Chondrocyte (in vitro differentiated cells): Measurements from ENCODE around the gene CDCA5. TPM values are rescaled to one million over a fixed set of nuclear protein-coding genes. Genes with fewer than 3 reads are reported as not detected.

Source experiments
- DNase-seq: peaks from one replicate; pipeline ENCODE4 v3.0.0; 2021; ENCODE audit warnings: mixed read lengths, low spot score
- H3K27ac Mint-ChIP-seq: one replicate; pipeline ENCODE4 v1.8.0; 2021; ENCODE audit warnings: mild to moderate bottlenecking, moderate library complexity, mixed read lengths; ENCODE audit not compliant: unreplicated experiment
- H3K27me3 Mint-ChIP-seq: 2 replicates; pipeline ENCODE4 v1.8.0; 2021; ENCODE audit warnings: low read depth, mixed read lengths
- H3K36me3 Mint-ChIP-seq: 2 replicates; pipeline ENCODE4 v1.8.0; 2021; ENCODE audit warnings: low read depth, mixed read lengths
- H3K4me1 Mint-ChIP-seq: 2 replicates; pipeline ENCODE4 v1.8.0; 2021; ENCODE audit warnings: low read depth, mild to moderate bottlenecking, mixed read lengths
- H3K4me3 Mint-ChIP-seq: one replicate; pipeline ENCODE4 v1.8.0; 2021; ENCODE audit warnings: mild to moderate bottlenecking, moderate library complexity, mixed read lengths; ENCODE audit not compliant: unreplicated experiment
- H3K9me3 Mint-ChIP-seq: 2 replicates; pipeline ENCODE4 v1.8.0; 2021; ENCODE audit warnings: low read depth, mixed read lengths
- total RNA-seq: library from RNA; stranded (reverse); gene quantifications from 3 replicates; pipeline ENCODE4 v1.2.1, GENCODE V29; 2021
- TF ChIP-seq, protein P1 (sequence below): fragments of 200-600 bp; sonication (generic); IDR thresholded peaks from 2 replicates; pipeline ENCODE4 v1.5.0; 2021; ENCODE audit warnings: antibody characterized with exemption, mild to moderate bottlenecking, moderate library complexity

Gene CDCA5
- total RNA-seq, 1 donor from 2014 or later: 5.5 TPM

DNA sequence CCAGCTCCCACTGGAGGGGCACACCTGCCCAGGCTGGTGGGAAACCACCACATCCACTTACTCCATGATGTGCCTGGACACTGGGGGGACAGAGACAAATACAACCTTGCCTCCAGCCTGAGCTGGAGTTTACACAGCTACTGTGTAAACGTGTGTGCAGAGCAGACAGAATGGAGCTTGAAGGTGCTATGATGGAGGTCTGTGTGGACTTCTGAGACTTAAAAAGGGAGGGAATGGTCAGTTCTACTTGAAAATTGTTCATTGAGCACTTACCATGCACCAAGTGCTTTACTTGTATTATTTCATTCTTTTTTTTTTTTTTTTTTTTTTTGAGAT, 11.2 kb downstream of the CDCA5 start:
- no peak for DNase-seq
- Mint-ChIP-seq H3K36me3 (no peaks in the 10 kb centered on the region), H3K27ac (no peak overlapping the region), H3K9me3 (no peaks in the 10 kb centered on the region), H3K27me3 (no peaks in the 10 kb centered on the region), H3K4me1 (no peaks in the 10 kb centered on the region), H3K4me3 (no peak overlapping the region)
- TF ChIP-seq, protein P1, sequence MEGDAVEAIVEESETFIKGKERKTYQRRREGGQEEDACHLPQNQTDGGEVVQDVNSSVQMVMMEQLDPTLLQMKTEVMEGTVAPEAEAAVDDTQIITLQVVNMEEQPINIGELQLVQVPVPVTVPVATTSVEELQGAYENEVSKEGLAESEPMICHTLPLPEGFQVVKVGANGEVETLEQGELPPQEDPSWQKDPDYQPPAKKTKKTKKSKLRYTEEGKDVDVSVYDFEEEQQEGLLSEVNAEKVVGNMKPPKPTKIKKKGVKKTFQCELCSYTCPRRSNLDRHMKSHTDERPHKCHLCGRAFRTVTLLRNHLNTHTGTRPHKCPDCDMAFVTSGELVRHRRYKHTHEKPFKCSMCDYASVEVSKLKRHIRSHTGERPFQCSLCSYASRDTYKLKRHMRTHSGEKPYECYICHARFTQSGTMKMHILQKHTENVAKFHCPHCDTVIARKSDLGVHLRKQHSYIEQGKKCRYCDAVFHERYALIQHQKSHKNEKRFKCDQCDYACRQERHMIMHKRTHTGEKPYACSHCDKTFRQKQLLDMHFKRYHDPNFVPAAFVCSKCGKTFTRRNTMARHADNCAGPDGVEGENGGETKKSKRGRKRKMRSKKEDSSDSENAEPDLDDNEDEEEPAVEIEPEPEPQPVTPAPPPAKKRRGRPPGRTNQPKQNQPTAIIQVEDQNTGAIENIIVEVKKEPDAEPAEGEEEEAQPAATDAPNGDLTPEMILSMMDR: no peak

DNA sequence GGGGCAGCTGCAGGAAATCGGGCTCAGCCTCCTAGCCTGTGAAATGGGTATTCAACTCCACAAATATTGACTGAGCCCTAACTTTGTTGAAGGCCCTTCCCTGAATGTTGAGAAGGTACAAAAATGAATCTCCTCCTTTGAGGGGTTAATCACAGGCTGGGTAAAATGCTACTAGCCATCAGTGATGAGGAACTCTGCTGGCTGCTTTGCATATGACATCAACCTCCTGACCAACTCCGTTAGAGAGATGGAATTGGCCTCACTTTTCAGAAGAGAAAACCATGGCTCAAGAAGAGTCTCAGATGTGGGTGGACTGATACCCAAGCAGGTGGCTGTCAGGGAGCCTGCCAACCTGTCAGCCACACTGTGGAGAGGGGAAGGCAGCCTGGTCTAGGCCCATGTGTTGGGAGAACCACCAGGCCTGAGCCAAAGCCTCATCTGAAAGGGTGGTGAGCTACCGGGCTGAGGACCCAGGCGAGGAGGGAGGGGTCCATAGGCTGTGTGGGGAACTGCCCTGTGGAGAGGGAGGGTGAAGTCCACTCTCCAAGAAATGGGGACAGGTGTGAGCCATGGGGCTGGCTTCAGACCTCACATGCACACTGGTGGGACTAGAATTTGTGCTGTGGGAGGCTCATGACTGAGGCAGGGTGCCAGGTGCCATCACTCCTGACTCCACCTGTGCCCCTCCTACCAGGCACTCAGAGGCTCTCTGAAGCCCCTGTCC, 11.8 kb downstream of the CDCA5 start:
- Mint-ChIP-seq H3K36me3 (no peaks in the 10 kb centered on the region), H3K27ac (no peak overlapping the region), H3K27me3 (no peaks in the 10 kb centered on the region), H3K4me3 (no peak overlapping the region), H3K9me3 (no peaks in the 10 kb centered on the region), H3K4me1 (no peaks in the 10 kb centered on the region)
- TF ChIP-seq, protein P1: no peak
- no peak for DNase-seq

DNA sequence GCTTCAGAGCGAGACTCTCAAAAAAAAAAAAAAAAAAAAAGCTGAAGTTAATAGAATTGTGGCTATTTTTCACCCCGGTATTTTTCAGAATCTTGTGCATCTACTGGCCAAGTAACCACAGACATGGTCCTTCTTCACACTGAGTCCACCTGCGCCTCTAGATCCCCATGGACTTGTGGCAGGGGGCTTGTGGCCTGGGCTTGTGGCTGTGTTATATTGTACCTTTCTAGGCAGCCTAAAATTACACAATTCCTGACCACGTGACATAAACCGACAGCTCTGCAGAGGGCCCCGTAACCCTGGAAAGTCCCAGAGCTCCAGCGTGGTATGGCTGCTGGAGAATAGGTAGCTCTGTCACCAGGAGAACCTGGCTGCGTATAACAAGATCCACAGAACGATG, 14.6 kb downstream of the CDCA5 start:
- Mint-ChIP-seq H3K36me3 (no peaks in the 10 kb centered on the region), H3K27me3 (no peaks in the 10 kb centered on the region), H3K4me3 (no peak overlapping the region), H3K4me1 (no peaks in the 10 kb centered on the region), H3K9me3 (no peaks in the 10 kb centered on the region), H3K27ac (no peak overlapping the region)
- DNase-seq: no peak
- TF ChIP-seq, protein P1: no peak

DNA sequence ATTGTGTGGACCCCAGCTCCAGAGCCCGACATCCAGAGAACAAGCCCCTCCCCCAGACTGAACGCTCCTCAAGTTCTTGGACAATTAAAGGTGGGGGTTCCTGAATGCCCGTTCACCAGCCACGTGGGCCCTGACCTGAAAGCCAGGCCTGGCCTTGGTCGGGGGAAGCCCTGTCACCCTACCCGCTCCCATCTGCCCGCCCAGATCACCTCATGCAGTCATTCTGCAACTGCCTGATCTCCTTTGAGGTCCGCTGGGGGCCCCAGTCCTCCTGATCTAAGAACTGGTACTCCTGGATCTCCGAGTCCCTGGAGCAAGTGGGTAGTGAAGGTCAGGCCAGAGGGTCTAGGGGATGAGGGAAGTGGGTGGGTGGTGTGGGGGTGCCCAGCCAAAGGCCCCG, 16.4 kb downstream of the CDCA5 start:
- no peaks in the 10 kb centered on the region for H3K27me3 Mint-ChIP-seq
- H3K4me1 Mint-ChIP-seq: no peaks in the 10 kb centered on the region
- H3K36me3 Mint-ChIP-seq: no peaks in the 10 kb centered on the region
- no peak overlapping the region for H3K4me3 Mint-ChIP-seq
- TF ChIP-seq, protein P1: no peak
- DNase-seq: no peak
- no peaks in the 10 kb centered on the region for H3K9me3 Mint-ChIP-seq
- H3K27ac Mint-ChIP-seq: no peak overlapping the region

DNA sequence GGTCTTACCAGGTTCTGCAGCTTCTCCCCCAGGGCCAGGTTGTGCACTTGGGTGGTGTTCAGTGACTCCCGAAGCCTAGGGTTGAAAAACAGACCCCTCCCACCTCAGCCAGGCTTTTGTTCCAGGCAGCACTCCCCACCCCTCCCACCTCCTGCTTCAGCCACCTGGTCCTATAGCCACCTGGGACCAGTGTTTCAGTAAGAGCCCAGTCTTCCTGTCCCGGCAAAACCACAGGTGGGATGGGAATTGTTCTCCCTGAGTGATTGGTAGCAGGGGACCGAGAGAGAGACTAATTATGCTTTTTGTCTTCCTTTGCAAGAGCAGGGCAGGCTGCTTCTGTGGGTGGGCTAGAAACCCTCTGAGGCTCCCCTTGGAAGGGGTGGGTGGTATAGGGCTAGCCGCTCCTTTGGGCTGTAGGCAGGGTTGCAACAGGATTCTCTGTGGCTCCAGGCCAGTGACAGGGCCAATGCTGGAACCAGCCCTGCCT, 17.0 kb downstream of the CDCA5 start:
- H3K4me1 Mint-ChIP-seq: no peaks in the 10 kb centered on the region
- TF ChIP-seq, protein P1: no peak
- no peak overlapping the region for H3K4me3 Mint-ChIP-seq
- no peak overlapping the region for H3K27ac Mint-ChIP-seq
- no peaks in the 10 kb centered on the region for H3K36me3 Mint-ChIP-seq
- DNase-seq: no peak
- H3K9me3 Mint-ChIP-seq: no peaks in the 10 kb centered on the region
- no peaks in the 10 kb centered on the region for H3K27me3 Mint-ChIP-seq
